Adipose tissue (tissue), 3 donors: ENCODE results near the gene SUN1. TPM values are rescaled to one million over a fixed set of nuclear protein-coding genes. Genes with fewer than 3 reads are reported as not detected.

Source experiments
- H3K27ac ChIP-seq: one replicate; pipeline ENCODE4 v1.5.1; 2013; ENCODE audit warnings: low read depth, low read length
- WGBS, 3 donors: extraction: QIAGEN DNeasy Blood & Tissue Kit; methylation state at CpG; one replicate each; pipeline ENCODE4 v1.1.7; 2013; 5-methylcytosine and 5-hydroxymethylcytosine counted together
- polyA plus RNA-seq, 3 donors: library from polyadenylated mRNA; stranded (reverse); fragments of 200-250 nt; gene quantifications; one replicate each; pipeline ENCODE4 v1.2.3, GENCODE V29; 2013
- donor health status: healthy with polysubstance abuse.
- donor health status: Bipolar disorder and iron deficiency.
- donor health status: healthy.

Gene SUN1
- polyA plus RNA-seq, 3 donors = 46.9 to 108 (median 73.0) TPM

DNA sequence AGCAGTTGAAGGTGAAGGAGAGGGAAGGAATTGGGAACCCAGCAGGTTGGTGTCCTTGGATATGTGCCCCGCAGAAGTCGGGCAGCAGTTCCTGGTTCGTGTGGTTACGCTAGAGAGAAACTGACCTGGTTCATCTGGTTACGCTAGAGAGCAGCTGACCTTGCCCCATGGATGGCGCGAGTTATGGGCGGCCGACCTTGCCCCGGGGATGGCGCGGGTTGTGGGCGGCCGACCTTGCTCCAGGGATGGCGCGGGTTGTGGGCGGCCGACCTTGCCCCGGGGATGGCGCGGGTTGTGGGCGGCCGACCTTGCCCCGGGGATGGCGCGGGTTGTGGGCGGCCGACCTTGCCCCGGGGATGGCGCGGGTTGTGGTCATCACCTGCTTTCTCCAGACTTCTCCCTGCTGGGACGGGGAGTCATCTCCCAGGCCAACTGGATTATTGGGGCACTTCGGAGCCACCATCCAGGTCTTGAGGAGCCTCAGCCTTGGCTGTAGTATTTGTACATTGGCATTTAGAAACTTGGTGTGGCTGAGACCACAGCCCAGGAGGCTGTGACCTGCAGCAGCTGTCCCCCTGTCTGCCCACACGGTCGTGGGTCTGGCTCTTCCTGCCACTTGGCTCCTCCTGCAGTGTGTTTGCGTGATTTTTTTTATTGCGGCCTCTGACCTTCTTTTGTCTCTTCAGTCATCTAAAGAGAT lies 50.2 kb downstream of the SUN1 start:
- H3K27ac ChIP-seq = no peak overlapping the region
- whole genome bisulfite sequencing, 3 donors = 53 to 91% (median 91%) methylated on average over 30 to 37 of the region's 37 CpGs

DNA sequence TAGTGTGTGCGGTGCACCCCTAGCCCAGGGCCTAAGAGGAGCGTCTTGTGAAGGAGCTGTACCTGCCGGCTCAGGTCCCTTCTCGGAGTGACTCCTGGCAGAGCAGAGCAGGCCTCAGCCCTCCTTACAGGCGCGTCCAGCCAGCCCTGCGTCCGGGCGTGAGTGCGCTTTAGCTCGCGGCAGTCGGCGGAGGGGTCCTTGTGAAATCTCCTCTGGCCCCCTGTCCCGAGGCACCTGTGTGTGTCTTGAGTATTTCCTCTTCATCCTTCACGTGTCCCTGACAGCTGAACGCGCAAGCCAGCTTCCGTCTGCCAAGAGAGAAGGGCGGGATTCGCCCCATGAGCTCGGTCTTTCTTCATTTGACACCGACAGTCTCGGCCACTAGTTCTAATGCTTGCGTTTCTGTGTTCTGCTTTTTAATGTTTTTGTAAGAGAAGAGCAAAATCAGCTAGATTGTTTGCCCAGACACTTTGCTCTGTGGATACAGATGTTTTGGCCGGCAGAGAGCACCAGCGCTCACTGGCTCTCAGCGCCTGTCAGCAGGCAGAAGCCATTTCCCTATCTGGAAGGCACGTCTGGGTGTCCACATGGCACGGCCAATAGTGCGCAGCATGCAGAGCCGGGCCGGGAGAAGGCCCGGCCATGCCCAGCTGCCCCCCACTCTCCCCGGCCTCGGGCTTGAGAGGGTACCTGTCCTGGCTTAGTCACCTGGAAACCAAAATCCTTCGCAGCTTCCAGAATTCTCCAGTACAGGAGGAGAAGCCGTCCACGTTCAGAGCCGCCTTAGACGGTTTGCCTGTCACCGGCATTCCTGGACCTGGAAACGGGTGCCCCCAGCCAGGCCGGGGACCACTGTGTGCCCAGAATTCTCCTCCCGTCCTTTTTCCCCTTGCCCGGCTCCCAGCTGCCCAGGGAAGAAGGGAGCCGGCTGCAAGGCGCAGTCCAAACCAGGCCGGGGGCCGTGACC lies 51.1 kb downstream of the SUN1 start:
- 58 to 76% (median 74%) methylated on average over 48 to 50 of the region's 50 CpGs for WGBS, 3 donors
- H3K27ac ChIP-seq = no peak overlapping the region

DNA sequence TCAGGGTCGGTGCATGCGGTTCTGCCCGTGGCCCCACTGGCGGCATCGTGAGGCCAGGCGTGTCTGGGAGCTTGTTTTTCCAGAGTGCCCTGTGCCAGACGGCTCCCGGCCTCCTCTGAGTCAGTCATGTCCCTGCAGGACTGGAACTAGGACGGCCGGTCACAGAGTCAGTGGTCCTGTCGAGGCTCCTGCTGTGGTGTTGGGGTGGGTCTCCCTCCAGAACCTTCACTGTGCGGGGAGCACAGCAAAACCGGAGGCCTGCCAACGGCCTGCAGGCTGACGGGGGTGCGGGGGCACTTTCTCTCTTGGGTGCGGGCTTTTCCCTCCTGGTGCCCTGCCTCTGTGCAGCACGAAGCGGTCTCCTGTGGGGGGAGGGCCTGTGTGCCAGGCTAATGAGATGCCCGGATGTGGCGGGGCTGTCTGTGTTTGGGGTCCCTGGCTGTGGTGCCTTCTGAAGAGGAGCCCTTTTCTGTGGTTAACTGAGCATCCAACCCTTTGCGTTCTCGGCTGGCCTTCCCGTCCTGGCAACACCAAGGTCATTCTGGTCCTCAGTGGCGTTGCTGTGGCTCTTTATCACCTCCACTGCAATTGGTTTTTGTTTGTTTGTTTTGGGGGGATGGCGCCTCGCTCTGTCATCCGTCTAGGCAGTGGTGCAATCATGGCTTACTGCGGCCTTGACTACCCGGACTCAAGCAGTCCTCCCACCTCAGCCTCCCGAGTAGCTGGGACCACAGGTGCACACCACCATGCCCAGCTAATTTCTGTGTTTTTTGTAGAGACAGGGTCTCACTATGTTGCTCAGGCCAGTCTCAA lies 52.1 kb downstream of the SUN1 start:
- WGBS, 3 donors = 53 to 89% (median 87%) methylated on average over 31 of the region's 31 CpGs
- H3K27ac ChIP-seq = no peak overlapping the region

DNA sequence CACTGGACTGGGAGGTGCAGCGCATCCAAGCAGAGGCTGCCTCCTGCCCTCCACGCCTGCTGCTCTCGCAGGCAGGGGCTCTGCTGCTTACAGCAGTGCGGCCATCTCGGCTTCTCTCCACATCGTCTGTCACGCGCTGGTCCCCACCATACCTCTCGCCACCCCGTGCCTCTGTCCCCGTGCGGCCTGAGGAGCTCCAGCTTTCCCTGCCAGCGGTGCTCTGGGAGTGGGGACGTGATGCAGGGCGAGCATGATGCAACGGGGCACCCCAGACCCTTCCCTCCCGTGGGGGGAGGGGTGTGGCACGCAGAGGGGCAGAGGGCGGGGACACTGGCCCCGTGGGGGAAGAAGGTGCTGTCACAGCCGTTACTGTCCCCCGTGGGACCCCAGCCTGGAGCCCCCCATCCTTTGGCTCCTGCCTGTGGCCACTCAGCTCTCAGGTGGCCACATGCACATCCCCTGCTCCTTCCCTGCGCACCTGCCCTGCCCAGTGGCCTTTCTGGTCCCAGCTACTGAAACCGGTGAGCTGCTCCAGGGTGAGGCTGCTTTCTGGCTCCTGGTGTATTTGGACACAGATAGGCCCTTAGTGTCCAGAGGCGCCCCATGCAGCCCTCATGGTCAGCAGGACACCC lies 53.1 kb downstream of the SUN1 start:
- WGBS, 3 donors = 37 to 88% (median 82%) methylated on average over 23 to 25 of the region's 25 CpGs
- no peak overlapping the region for H3K27ac ChIP-seq

DNA sequence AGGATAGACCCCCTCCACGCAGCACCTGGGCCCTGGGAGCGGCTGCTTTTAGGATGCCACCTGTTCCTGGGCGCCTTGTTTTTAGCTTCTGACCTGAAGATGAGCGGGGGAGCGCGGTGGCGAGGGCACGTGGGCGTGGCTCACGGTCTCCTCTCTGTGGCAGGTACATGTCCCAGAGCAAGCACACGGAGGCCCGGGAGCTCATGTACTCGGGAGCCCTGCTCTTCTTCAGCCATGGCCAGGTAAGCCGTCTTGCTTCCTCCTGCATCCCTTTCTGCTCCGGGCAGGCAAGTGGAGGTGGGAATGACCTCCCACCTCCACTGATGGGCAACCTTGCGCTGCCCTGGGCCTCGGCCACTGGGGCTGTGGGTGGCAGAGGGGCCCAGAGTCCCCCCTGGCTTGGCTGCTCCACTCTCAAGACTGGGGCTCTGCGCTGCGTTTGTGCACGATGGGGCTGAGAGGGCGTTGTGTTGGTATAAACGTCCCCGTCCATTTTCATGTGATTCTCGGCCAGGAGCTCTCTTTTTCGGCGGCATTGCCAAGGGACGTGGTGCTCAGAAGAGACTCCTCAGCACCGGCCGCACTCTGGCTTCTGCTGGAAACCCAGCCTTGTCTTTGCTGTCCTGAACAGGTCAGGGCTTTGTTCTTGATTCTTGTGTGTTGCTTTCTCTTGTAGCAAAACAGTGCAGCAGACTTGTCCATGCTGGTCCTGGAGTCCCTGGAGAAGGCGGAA lies 53.8 kb downstream of the SUN1 start:
- 85 to 93% (median 88%) methylated on average over 27 to 30 of the region's 30 CpGs for WGBS, 3 donors
- no peak overlapping the region for H3K27ac ChIP-seq

DNA sequence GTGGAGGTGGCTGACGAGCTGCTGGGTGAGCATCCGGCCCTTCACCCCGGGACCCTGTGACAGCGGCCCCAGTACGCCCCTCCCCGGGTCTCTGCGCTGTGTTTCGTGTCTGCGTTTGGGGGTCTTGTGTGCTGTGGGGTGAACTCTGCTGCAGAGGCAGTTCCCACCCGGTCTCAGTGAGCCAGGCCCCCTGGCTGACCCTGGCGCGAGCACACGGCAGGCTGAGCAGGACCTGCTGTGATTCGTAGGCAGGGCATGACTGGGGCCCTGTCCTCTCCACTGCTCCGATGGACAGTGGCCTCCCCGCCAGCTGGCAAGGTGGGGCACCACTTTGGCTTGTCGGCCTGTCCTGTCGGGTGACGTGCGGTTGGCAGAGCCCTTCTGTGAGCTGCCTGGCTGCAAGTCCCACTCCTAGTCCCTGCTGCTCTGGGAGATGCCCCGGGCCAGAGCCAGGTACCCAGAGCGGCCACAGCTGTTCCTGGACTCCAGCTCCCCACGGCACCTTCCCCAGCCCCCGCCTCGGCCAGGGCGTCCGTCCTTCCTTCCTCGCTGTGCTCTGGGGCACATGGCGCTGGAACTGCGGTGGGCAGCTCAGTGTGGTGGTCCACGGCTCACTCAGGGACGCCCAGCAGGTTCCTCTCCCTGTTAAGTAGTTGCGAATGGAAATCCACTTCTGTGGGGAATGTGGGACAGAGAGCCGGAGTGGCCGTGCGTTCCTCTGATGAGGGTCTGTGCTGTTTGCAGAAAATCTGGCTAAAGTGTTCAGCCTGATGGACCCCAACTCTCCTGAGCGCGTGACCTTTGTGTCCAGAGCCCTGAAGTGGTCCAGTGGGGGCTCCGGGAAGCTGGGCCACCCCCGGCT lies 54.6 kb downstream of the SUN1 start:
- 84 to 96% (median 94%) methylated on average over 40 of the region's 40 CpGs for WGBS, 3 donors
- H3K27ac ChIP-seq = no peak overlapping the region

DNA sequence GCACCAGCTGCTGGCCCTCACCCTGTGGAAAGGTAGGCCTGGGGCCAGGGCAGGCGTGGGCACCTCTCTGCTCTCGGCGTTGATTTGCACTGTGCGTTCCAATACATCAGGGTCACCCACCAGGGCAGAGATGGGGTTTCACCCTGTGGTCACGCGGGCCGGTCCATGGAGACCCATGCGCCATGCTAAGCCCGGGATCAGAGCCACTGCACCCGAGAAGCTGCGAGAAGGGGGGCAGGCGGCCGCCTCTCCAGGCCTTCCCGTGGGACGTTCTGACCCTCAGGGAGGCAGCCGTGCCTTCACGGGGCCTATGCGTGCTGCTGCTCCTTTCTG lies 55.2 kb downstream of the SUN1 start:
- WGBS, 3 donors = 91 to 96% (median 95%) methylated on average over 18 of the region's 18 CpGs
- H3K27ac ChIP-seq = no peak overlapping the region

DNA sequence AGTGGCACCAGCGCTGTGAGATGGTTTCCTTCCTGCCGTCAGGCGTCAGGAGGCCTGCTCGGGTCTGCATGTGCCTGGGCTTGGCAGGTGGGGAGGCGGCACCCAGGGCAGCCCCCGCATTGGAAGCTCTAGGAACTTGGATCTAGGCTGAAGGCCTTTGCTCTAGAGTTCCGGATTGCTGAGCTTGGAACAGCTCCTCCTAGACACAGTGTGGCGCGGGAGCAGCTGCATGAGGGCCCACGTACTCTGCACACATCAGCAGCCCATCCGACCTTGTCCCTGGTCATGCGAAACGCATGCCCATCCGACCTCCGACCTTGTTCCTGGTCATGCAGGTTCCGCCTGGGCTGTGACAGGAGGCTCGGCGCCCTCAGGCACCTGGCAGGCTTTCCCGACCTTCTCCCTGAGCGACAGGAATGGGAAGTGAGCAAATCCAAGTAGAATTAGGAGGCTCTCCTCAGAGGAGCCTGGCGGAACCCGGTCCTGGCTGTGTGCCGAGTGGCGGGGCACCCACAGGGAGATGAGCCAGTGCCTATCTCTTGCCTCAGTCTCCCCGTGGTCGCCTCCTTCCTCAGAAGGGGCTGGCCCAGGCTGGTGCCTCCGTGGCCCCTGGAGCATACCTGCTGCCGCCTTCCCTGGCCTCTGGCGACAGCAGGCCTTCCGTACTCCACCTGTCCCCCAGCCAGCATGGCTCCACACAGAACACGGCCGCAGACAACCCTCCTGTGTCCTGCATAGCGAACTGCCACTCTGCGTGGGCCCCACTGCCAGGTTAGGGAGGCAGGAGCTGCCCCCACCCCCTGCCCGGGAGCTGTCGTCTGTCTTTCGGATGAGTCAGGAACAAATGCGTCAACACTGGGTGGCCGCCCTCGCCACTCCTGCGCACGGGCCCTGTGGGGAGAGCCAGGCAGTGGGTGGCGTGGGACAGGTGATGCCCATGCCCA lies 56.1 kb downstream of the SUN1 start:
- WGBS, 3 donors = 88 to 93% (median 91%) methylated on average over 41 to 43 of the region's 43 CpGs
- no peak overlapping the region for H3K27ac ChIP-seq

DNA sequence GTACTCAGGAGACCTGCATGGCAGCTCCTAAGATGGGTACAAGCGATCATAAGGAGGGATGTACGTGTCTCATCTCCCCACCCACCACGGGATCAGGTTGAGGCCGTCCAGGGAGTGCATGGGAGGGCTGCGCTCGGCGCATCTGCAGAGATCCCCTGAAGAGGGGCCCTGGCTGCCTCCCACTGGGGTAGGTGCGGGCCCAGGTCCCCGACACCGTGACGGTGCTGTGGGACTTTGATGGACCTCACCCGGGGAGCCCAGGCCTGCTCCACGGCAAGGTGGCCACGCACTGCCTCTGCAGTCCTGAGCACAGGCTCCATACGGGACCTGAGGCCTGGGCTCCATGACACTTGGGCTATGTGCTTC lies 56.7 kb downstream of the SUN1 start:
- H3K27ac ChIP-seq = no peak overlapping the region
- 92 to 96% (median 92%) methylated on average over 9 to 15 of the region's 15 CpGs for WGBS, 3 donors

DNA sequence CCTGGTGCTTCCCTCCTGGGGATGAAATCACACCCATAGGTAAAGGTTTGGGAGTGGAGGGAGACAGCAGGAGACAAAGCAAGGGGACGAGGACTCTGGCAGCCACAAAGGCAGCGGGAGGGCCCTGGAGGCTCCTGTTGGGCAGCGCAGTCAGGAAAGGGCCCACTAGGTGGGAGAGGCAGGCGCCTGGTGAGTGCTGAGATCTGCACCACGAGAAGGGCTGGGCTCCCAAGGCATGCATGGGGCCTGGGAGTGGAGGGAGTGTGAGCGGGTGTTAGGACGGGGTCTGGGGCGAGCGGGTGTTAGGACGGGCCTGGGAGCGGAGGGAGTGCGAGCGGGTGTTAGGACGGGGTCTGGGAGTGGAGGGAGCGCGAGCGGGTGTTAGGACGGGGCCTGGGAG lies 57.1 kb downstream of the SUN1 start:
- no peak overlapping the region for H3K27ac ChIP-seq
- WGBS, 3 donors = 91 to 96% (median 96%) methylated on average over 10 to 18 of the region's 18 CpGs

DNA sequence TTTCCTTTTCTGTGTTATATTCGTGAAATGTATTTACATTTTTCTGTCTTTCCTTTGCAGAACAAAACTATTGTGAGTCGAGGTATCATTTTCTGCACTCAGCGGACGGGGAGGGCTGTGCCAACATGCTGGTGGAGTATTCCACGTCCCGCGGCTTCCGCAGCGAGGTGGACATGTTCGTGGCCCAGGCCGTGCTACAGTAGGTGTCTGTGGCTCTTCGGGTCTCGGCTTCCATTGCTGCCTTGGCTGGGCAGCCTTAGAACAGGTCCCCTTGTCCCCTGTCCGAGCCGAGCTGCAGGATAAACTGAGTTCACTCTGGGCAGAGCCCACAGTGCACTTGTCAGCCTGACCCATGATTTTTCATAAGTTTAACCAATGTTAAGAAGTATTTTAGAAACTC lies 58.6 kb downstream of the SUN1 start:
- no peak overlapping the region for H3K27ac ChIP-seq
- whole genome bisulfite sequencing, 3 donors = 92 to 96% (median 93%) methylated on average over 15 of the region's 15 CpGs

DNA sequence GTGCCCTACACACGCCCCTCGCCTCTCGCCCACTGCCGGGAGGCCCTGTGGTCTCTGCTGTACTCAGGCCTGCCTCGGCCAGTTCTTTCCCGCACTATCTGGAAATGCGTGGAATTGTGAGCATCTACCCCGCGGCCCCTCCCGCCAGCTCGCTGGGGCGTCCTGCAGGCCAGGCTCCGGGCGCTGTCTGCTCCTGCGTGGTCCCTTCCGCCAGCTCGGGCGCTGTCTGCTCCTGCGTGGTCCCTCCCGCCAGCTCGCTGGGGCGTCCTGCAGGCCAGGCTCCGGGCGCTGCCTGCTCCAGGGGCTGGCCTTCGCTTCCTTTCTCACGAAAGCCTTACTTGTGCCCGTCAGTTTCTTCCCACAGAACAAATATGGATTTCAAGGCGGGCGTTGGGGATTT lies 59.0 kb downstream of the SUN1 start:
- WGBS, 3 donors = 94 to 96% (median 95%) methylated on average over 29 of the region's 29 CpGs
- H3K27ac ChIP-seq = no peak overlapping the region

DNA sequence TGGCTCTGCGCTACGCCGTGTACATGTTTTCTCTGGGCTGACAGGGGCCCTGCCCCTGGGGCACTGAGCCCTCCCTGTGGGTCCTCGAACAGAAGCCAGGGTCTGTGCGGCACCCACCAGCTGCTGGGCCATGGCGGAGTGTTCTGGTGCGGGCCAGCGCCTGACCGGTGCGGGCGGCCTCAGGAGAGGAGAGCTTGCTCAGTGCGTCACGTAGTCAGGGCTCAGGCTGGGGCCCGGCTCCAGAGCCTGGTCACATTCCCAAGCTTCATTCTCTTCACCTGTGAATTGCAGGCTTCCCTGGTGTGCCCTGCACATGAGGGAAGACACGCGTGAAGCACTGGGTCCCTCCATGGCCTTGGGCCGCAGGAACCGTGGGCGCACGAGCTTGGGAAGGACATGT lies 59.5 kb downstream of the SUN1 start:
- WGBS, 3 donors = 93 to 97% (median 96%) methylated on average over 14 to 20 of the region's 20 CpGs
- H3K27ac ChIP-seq = no peak overlapping the region

DNA sequence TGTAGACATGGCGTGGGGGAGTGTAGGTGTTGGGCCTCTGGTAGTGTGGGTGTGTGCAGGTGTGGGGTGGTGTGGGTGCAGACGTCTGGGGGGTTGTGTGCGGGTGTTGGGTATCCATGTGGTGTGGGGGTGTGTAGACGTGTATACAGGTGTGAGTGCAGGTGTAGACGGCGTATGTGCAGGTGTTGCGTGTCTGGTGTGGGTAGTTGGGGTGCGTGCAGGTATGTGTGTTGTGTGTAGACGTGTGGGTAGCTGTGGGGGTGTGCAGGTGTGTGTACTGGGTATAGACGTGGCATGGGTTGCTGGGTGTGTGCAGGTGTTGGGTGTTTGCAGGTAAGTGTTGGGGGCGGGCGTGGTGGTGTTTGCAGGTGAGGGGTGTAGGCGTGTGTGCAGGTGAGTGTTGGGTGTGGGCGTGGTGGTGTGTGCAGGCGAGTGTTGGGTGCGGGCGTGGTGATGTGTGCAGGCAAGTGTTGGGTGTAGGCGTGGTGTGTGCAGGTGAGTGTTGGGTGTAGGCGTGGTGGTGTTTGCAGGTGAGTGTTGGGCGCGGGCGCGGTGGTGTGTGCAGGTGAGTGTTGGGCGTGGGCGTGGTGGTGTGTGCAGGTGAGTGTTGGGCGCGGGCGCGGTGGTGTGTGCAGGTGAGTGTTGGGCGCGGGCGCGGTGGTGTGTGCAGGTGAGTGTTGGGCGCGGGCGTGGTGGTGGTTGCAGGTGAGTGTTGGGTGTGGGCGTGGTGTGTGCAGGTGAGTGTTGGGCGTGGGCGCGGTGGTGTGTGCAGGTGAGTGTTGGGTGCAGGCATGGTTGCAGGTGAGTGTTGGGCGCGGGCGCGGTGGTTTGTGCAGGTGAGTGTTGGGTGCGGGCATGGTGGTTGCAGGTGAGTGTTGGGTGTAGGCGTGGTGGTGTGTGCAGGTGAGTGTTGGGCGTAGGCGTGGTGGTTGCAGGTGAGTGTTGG lies 60.6 kb downstream of the SUN1 start:
- 95 to 98% (median 96%) methylated on average over 39 to 48 of the region's 48 CpGs for WGBS, 3 donors
- H3K27ac ChIP-seq = no peak overlapping the region

DNA sequence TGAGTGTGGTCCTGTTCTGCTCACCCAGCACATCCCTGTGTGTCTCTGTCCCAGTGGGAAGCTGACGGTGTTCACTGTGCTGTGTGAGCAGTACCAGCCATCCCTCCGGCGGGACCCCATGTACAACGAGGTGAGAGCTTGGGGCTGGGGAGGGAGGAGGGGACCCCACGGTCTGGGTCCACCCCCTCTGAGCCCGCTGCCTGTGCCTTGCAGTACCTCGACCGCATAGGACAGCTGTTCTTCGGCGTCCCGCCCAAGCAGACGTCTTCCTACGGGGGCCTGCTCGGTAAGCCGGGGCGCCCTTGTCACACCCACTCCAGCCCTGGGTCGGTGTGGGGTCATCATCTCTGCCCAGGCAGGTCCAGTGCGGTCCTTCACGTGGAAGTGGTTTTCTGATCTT lies 61.4 kb downstream of the SUN1 start:
- WGBS, 3 donors = 91 to 92% (median 92%) methylated on average over 19 of the region's 19 CpGs
- H3K27ac ChIP-seq = no peak overlapping the region
